HFFc6 (cell line): ENCODE data around the gene SAP30BP. TPM values are rescaled to one million over a fixed set of nuclear protein-coding genes. Genes with fewer than 3 reads are reported as not detected.

Source experiments
- DNase-seq: peaks from one replicate; pipeline ENCODE4 v3.0.0-alpha.2; 2018
- H3K27ac Mint-ChIP-seq: 2 replicates; pipeline ENCODE4 v1.8.0; 2020; ENCODE audit warnings: mild to moderate bottlenecking, mixed read lengths
- H3K27me3 Mint-ChIP-seq: 2 replicates; pipeline ENCODE4 v1.8.0; 2021; ENCODE audit warnings: mild to moderate bottlenecking, moderate library complexity, mixed read lengths; ENCODE audit not compliant: insufficient read depth
- H3K36me3 Mint-ChIP-seq: 2 replicates; pipeline ENCODE4 v1.8.0; 2021; ENCODE audit warnings: low read depth, mixed read lengths
- H3K4me1 Mint-ChIP-seq: 2 replicates; pipeline ENCODE4 v1.8.0; 2020; ENCODE audit warnings: low read depth, mixed read lengths
- H3K4me3 Mint-ChIP-seq: 2 replicates; pipeline ENCODE4 v1.8.0; 2020; ENCODE audit warnings: mild to moderate bottlenecking, moderate library complexity, mixed read lengths
- H3K9me3 Mint-ChIP-seq: 2 replicates; pipeline ENCODE4 v1.8.0; 2020; ENCODE audit warnings: mild to moderate bottlenecking, mixed read lengths
- CTCF ChIP-seq: fragments of 200-600 bp; sonication (generic); IDR thresholded peaks from 2 replicates; pipeline ENCODE4 v1.5.0; 2021; ENCODE audit warnings: antibody characterized with exemption, mild to moderate bottlenecking
- total RNA-seq, 6 experiments: library from RNA; stranded (reverse); fragmentation: NEBNext Ultra II Directional; extraction: Animal tissue kit (Norgen Biotek cat#: 25700); gene quantifications; 2 replicates in 1 of 6; 3 replicates in 5 of 6; pipeline ENCODE4 v1.2.3, GENCODE V29; 2021

SAP30BP gene
- total RNA-seq, 6 experiments from 2014 or later, result 68.4 to 81.5 (median 71.4) TPM

GRCh38 chr17:75743625-75744206, 76.6 kb downstream of the SAP30BP start:
- H3K27ac Mint-ChIP-seq, result no peak overlapping the region

GRCh38 chr17:75748706-75749105, 81.6 kb downstream of the SAP30BP start:
- H3K27ac Mint-ChIP-seq, result no peak overlapping the region
- no peaks in the 10 kb centered on the region for H3K9me3 Mint-ChIP-seq
- peaks cover 1% of the 10 kb centered on the region for H3K27me3 Mint-ChIP-seq
- no peaks in the 10 kb centered on the region for H3K36me3 Mint-ChIP-seq
- no peak overlapping the region for H3K4me3 Mint-ChIP-seq
- no peak for DNase-seq
- peaks cover 13% of the 10 kb centered on the region for H3K4me1 Mint-ChIP-seq
- TF ChIP-seq CTCF, result no peak

More at GRCh38 chr17:75743625-75744206, 76.6 kb downstream of the SAP30BP start:
- peaks cover 1% of the 10 kb centered on the region for H3K27me3 Mint-ChIP-seq
- no peak for DNase-seq
- H3K9me3 Mint-ChIP-seq, result no peaks in the 10 kb centered on the region
- H3K36me3 Mint-ChIP-seq, result no peaks in the 10 kb centered on the region
- no peak for TF ChIP-seq CTCF
- peaks cover 6% of the 10 kb centered on the region for H3K4me1 Mint-ChIP-seq
- no peak overlapping the region for H3K4me3 Mint-ChIP-seq

GRCh38 chr17:75749545-75750389, 82.6 kb downstream of the SAP30BP start:
- Mint-ChIP-seq H3K9me3 (no peaks in the 10 kb centered on the region), H3K36me3 (no peaks in the 10 kb centered on the region), H3K27ac (no peak overlapping the region)

GRCh38 chr17:75750661-75751423, 83.7 kb downstream of the SAP30BP start:
- no peaks in the 10 kb centered on the region for H3K36me3 Mint-ChIP-seq
- peaks cover 20% of the 10 kb centered on the region for H3K4me1 Mint-ChIP-seq
- H3K27me3 Mint-ChIP-seq, result peaks cover 1% of the 10 kb centered on the region
- H3K27ac Mint-ChIP-seq, result no peak overlapping the region
- H3K9me3 Mint-ChIP-seq, result no peaks in the 10 kb centered on the region
- TF ChIP-seq CTCF, result no peak
- DNase-seq, result no peak
- H3K4me3 Mint-ChIP-seq, result no peak overlapping the region

More at GRCh38 chr17:75749545-75750389, 82.6 kb downstream of the SAP30BP start:
- Mint-ChIP-seq H3K4me1 (peaks cover 17% of the 10 kb centered on the region), H3K4me3 (peak overlapping the region; percentile 28; the same call in 1 of the 2 replicates), H3K27me3 (peaks cover 1% of the 10 kb centered on the region)
- TF ChIP-seq CTCF, result peak; percentile 99
- peak; percentile 56 for DNase-seq

- no peak for DNase-seq
Measured at GRCh38 chr17:75751676-75752404, 84.7 kb downstream of the SAP30BP start.

More at GRCh38 chr17:75751676-75752404, 84.7 kb downstream of the SAP30BP start:
- Mint-ChIP-seq H3K27ac (no peak overlapping the region), H3K27me3 (peaks cover 1% of the 10 kb centered on the region), H3K9me3 (no peaks in the 10 kb centered on the region), H3K4me1 (peaks cover 20% of the 10 kb centered on the region), H3K4me3 (no peak overlapping the region), H3K36me3 (no peaks in the 10 kb centered on the region)
- TF ChIP-seq CTCF, result no peak
